K562 (cell line): ENCODE results near the gene STPG2. TPM values are rescaled to one million over a fixed set of nuclear protein-coding genes. Genes with fewer than 3 reads are reported as not detected.

ENCODE experiments used
- ATAC-seq: fragments of 200-7000 bp; cut with Tn5 transposase; 3 replicates; pipeline ENCODE4 v1.9.1; 2020; ENCODE audit warnings: moderate library complexity
- BruUV-seq: library from RNA; stranded (reverse); fragments of 400-500 nt; replicated peaks from 2 replicates; lab custom pipeline; 2021; lab: Mats Ljungman, UMichigan
- CTCF ChIA-PET: fragments of 300-600 bp; formaldehyde crosslinking; extraction: SDS; loops from one replicate; lab custom pipeline; 2021; ENCODE audit warnings: low intra/inter-chr PET ratio; lab: Yijun Ruan, JAX
- POLR2A ChIA-PET: fragments of 300-600, 350-650 bp; sonication (Branson Sonifier 250); formaldehyde crosslinking; extraction: SDS; loops from one replicate; lab custom pipeline; 2021; ENCODE audit warnings: antibody characterized with exemption, inconsistent platforms; lab: Yijun Ruan, JAX
- DNase-seq, 4 experiments: peaks; one replicate each; pipeline versions ENCODE4 v3.0.0 to v3.0.0-alpha.2; 2011 to 2018; ENCODE audit warnings: low spot score in 3 of 4, mixed read lengths in 3 of 4; ENCODE audit errors: extremely low read depth in 1 of 4
- FAIRE-seq: peaks from 2 replicates; lab custom pipeline; 2011; peaks lifted over from hg19 to GRCh38; lab: Jason Lieb, UNC
- H2AFZ ChIP-seq: 2 replicates; pipeline ENCODE4 v1.6.0; 2011; ENCODE audit warnings: low read depth, low read length, control low read depth, inconsistent platforms
- H3K27ac ChIP-seq: fragments of 200-600 bp; 3 replicates; pipeline ENCODE4 v1.8.0; 2011; ENCODE audit warnings: low read depth, mild to moderate bottlenecking, control low read depth, inconsistent platforms, low read length, moderate library complexity, mixed read lengths; ENCODE audit errors: extremely low read depth
- H3K27me3 ChIP-seq, 2 experiments: fragments of 300-600 bp in 1 of 2; 2 replicates in 1 of 2; 3 replicates in 1 of 2; pipeline versions ENCODE4 v1.6.0 to v1.8.0; 2011; ENCODE audit warnings: inconsistent platforms in 2 of 2, low read length in 2 of 2, mild to moderate bottlenecking in 1 of 2, mixed read lengths in 1 of 2, moderate library complexity in 1 of 2; ENCODE audit not compliant: control insufficient read depth in 2 of 2, insufficient read depth in 2 of 2
- H3K36me3 ChIP-seq: fragments of 300-600 bp; 3 replicates; pipeline ENCODE4 v1.8.0; 2011; ENCODE audit warnings: mild to moderate bottlenecking, low read length, inconsistent platforms; ENCODE audit not compliant: control insufficient read depth, insufficient read depth
- H3K4me1 ChIP-seq, 2 experiments: fragments of 200-600 bp in 1 of 2; replicated peaks in 1 of 2; 2 replicates in 1 of 2; 3 replicates in 1 of 2; pipeline versions ENCODE4 v1.5.1 to v1.8.0; 2011; ENCODE audit warnings: inconsistent platforms in 2 of 2, low read length in 2 of 2, mild to moderate bottlenecking in 1 of 2, mixed read lengths in 1 of 2, moderate library complexity in 1 of 2; ENCODE audit not compliant: control insufficient read depth in 2 of 2, insufficient read depth in 2 of 2
- H3K4me2 ChIP-seq: 2 replicates; pipeline ENCODE4 v1.6.1; 2011; ENCODE audit warnings: low read length, control low read depth, inconsistent platforms, mixed read lengths; ENCODE audit not compliant: insufficient read depth
- H3K4me3 ChIP-seq: fragments of 200-600 bp; sonication (generic), shearing (Covaris generic); 2 replicates; pipeline ENCODE4 v1.5.1; 2016; ENCODE audit warnings: control low read depth, inconsistent platforms
- H3K79me2 ChIP-seq: fragments of 200-600 bp; 3 replicates; pipeline ENCODE4 v1.8.0; 2011; ENCODE audit warnings: low read length, inconsistent platforms; ENCODE audit not compliant: control insufficient read depth, insufficient read depth
- H3K9ac ChIP-seq, 2 experiments: 2 replicates each; pipeline versions ENCODE4 v1.6.0 to v1.6.1; 2011; ENCODE audit warnings: low read depth in 2 of 2, low read length in 2 of 2, control low read depth in 1 of 2, inconsistent platforms in 1 of 2, mild to moderate bottlenecking in 1 of 2, mixed read lengths in 1 of 2; ENCODE audit not compliant: insufficient read depth in 1 of 2
- H3K9me1 ChIP-seq: one replicate; pipeline ENCODE4 v1.6.0; 2011; ENCODE audit warnings: inconsistent platforms, mild to moderate bottlenecking, low read length, moderate library complexity; ENCODE audit not compliant: control insufficient read depth, insufficient read depth
- H3K9me3 ChIP-seq: replicated peaks from 2 replicates; pipeline ENCODE4 v1.5.1; 2011; ENCODE audit warnings: low read depth, low read length, inconsistent platforms; ENCODE audit not compliant: control insufficient read depth, insufficient read depth
- H4K20me1 ChIP-seq: replicated peaks from 2 replicates; pipeline ENCODE4 v1.6.1; 2011; ENCODE audit warnings: low read length, inconsistent platforms, mixed read lengths; ENCODE audit not compliant: control insufficient read depth, insufficient read depth
- ARNT ChIP-seq, 2 experiments: fragments of 450-650 bp; IDR thresholded peaks; 2 replicates each; pipeline ENCODE4 v1.6.1; 2016; ENCODE audit warnings: mild to moderate bottlenecking in 1 of 2
- FOXA1 ChIP-seq: fragments of 450-650 bp; IDR thresholded peaks from 2 replicates; pipeline ENCODE4 v1.6.1; 2016; ENCODE audit warnings: mild to moderate bottlenecking, borderline replicate concordance
- ID3 ChIP-seq, 2 experiments: fragments of 250-450 bp in 1 of 2; fragments of 450-650 bp in 1 of 2; sonication (Bioruptor Pico) in 1 of 2; IDR thresholded peaks; 2 replicates each; pipeline versions ENCODE4 v1.6.1 to v1.8.0; 2016 to 2021; ENCODE audit warnings: mild to moderate bottlenecking in 2 of 2, moderate library complexity in 2 of 2, missing compliant biosample characterization in 1 of 2, missing genetic modification characterization in 1 of 2
- MEF2A ChIP-seq: IDR thresholded peaks from 2 replicates; pipeline ENCODE4 v1.6.1; 2011; ENCODE audit warnings: low read depth, mild to moderate bottlenecking, low read length, moderate library complexity; ENCODE audit not compliant: control insufficient read depth
- NBN ChIP-seq: fragments of 450-650 bp; IDR thresholded peaks from 2 replicates; pipeline ENCODE4 v1.6.1; 2016; ENCODE audit warnings: low read depth, mild to moderate bottlenecking
- REST ChIP-seq, 2 experiments: fragments of 450-650 bp; formaldehyde crosslinking in 1 of 2; IDR thresholded peaks; 2 replicates each; pipeline versions ENCODE4 v1.4.0 to v1.6.1; 2014 to 2020; ENCODE audit warnings: mild to moderate bottlenecking in 2 of 2, borderline replicate concordance in 1 of 2, low read depth in 1 of 2
- TRIM24 ChIP-seq, 2 experiments: fragments of 450-650 bp; IDR thresholded peaks; 2 replicates each; pipeline ENCODE4 v1.6.1; 2016
- ZBTB26 ChIP-seq: fragments of 450-650 bp; formaldehyde crosslinking; IDR thresholded peaks from 2 replicates; pipeline ENCODE4 v1.4.0; 2022; ENCODE audit warnings: missing genetic modification characterization
- ZFP36 ChIP-seq: fragments of 150-350 bp; IDR thresholded peaks from 2 replicates; pipeline ENCODE4 v1.6.1; 2018; ENCODE audit warnings: low read length, low read depth; ENCODE audit not compliant: partially characterized antibody
- ZNF57 ChIP-seq: fragments of 450-650 bp; formaldehyde crosslinking; IDR thresholded peaks from 2 replicates; pipeline ENCODE4 v1.4.0; 2020; ENCODE audit warnings: mild to moderate bottlenecking, moderate library complexity
- ZNF696 ChIP-seq: fragments of 250-450 bp; sonication (Bioruptor Pico); conservative IDR thresholded peaks from 2 replicates; pipeline ENCODE4 v1.4.0; 2020; ENCODE audit warnings: mild to moderate bottlenecking, moderate library complexity
- WGBS: fragments of 100-300 bp; shearing (Covaris generic); methylation state at CpG from one replicate; pipeline ENCODE4 v1.1.6; 2016; ENCODE audit warnings: low coverage, mixed read lengths; ENCODE audit not compliant: insufficient coverage; ENCODE audit errors: missing lambda C conversion rate; 5-methylcytosine and 5-hydroxymethylcytosine counted together
- in situ Hi-C: fragments of 300-500 bp; cut with MboI; formaldehyde crosslinking; loops from 4 replicates; pipeline ENCODE4 v1.15.0; 2018; ENCODE audit warnings: inconsistent platforms, mixed read lengths
- intact Hi-C: fragments of 100-400 bp; cut with micrococcal nuclease; formaldehyde crosslinking; loops from 2 replicates; pipeline ENCODE4 v1.14.2; 2022
- polyA plus RNA-seq, 8 experiments: library from polyadenylated mRNA; depleted of rRNA in 4 of 8; stranded (reverse) in 5 of 8; unstranded in 3 of 8; fragments of >200 nt; fragmentation: Nextera tagmentation in 2 of 8; fragmentation: Illumina TruSeq in 1 of 8; extraction: Ambion mirVana in 2 of 8; extraction: Trizol in 1 of 8; gene quantifications; 2 replicates each; pipeline versions ENCODE4 v1.2.1 to v1.2.3, GENCODE V29; 2011 to 2014; ENCODE audit warnings: inconsistent platforms in 1 of 8, missing spikeins in 1 of 8
- total RNA-seq, 7 experiments: library from RNA; depleted of rRNA in 6 of 7; stranded (reverse); fragments of >200 nt in 6 of 7; fragmentation: Illumina TruSeq in 2 of 7; extraction: Trizol in 2 of 7; gene quantifications; 2 replicates each; pipeline versions ENCODE4 v1.2.1 to v1.2.3, GENCODE V29; 2011 to 2021; ENCODE audit warnings: low replicate concordance in 1 of 7

The STPG2 gene
- total and polyA plus RNA-seq, 9 of the 15 experiments (the other 6 are each of a cell fraction or from before 2014, with no cell fraction given): not detected

DNA sequence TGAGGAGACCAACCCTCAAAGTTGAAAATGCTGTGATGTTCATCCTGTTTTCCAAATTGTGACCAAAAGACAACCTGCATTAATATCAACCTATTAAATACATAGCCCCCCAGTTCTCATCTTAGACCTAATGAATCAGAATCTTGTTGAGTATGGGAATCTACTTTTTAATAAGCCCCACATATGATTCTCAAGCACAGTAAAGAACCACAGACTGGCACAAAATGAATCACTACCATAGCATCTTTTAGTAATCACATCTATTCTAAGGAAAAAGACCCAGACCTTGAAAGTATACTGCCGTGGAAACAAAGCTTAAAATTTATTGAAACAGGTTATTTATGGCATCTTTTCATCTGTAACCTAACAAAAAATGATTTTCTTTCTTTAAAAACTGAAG lies 152.9 kb downstream of the STPG2 start:
- no TSS peak for BruUV-seq
- Histone ChIP-seq H3K4me3 (no peak overlapping the region), H2AFZ (no peak overlapping the region), H3K4me1 (no peaks in the 10 kb centered on the region), H3K4me2 (no peak overlapping the region), H3K9me3 (no peaks in the 10 kb centered on the region), H3K9me1 (no peaks in the 10 kb centered on the region), H3K27me3 (no peaks in the 10 kb centered on the region), H3K9ac (no peak overlapping the region), H3K79me2 (no peaks in the 10 kb centered on the region), H4K20me1 (no peaks in the 10 kb centered on the region), H3K36me3 (no peaks in the 10 kb centered on the region), H3K27ac (no peak overlapping the region)
- TF ChIP-seq REST (IDR thresholded peaks at IDR 0.05; ENCODE audit: borderline replicate concordance) (no peak), REST (CRISPR knock-in tag; IDR thresholded peaks at IDR 0.05; ENCODE audit: low read depth) (no peak), ARNT (IDR thresholded peaks at IDR 0.05) (no peak), MEF2A (no peak), ID3 (CRISPR knock-in tag; IDR thresholded peaks at IDR 0.05) (no peak), ID3 (tag; IDR thresholded peaks at IDR 0.05) (no peak), ZBTB26 (CRISPR knock-in tag) (no peak), ZNF696 (no peak), NBN (no peak), ZNF57 (CRISPR knock-in tag) (no peak), ZFP36 (no peak), FOXA1 (no peak), TRIM24 (IDR thresholded peaks at IDR 0.05) (no peak)
- in situ Hi-C loops: no loop called here
- WGBS: 0% methylated on average over 1 of the region's 1 CpG
- ChIA-PET CTCF (no interaction called here), POLR2A (no interaction called here)
- DNase-seq (no peak), FAIRE-seq (no peak), ATAC-seq (no peak)
- intact Hi-C loops: no loop called here
